Neural cell (in vitro differentiated cells): ENCODE measurements around the gene RIOK1. TPM values are rescaled to one million over a fixed set of nuclear protein-coding genes. Genes with fewer than 3 reads are reported as not detected.

Source experiments
- H2AFZ ChIP-seq: fragments of 200-600, 300-800 bp; sonication (generic), shearing (Covaris generic); 2 replicates; pipeline ENCODE4 v1.6.0; 2014; ENCODE audit warnings: low read depth, mild to moderate bottlenecking, antibody characterized with exemption, low read length, moderate library complexity
- H3F3A ChIP-seq: fragments of 200-600 bp; shearing (Covaris generic); 2 replicates; pipeline ENCODE4 v1.6.1; 2016; ENCODE audit warnings: mild to moderate bottlenecking, moderate library complexity, mixed read lengths, antibody characterized with exemption, low read length; ENCODE audit not compliant: insufficient read depth, poor library complexity, severe bottlenecking
- H3K27ac ChIP-seq: fragments of 200-600, 300-800 bp; sonication (generic), shearing (Covaris generic); 2 replicates; pipeline ENCODE4 v1.5.1; 2014; ENCODE audit warnings: mild to moderate bottlenecking, low read length, moderate library complexity
- H3K27me3 ChIP-seq: fragments of 300-800, 200-600 bp; sonication (generic), shearing (Covaris generic); 2 replicates; pipeline ENCODE4 v1.6.0; 2014; ENCODE audit warnings: mild to moderate bottlenecking, low read depth, low read length, moderate library complexity; ENCODE audit not compliant: insufficient read depth
- H3K36me3 ChIP-seq: fragments of 300-800, 200-600 bp; sonication (generic), shearing (Covaris generic); 2 replicates; pipeline ENCODE4 v1.5.1; 2014; ENCODE audit warnings: mild to moderate bottlenecking, antibody characterized with exemption, low read length, moderate library complexity; ENCODE audit not compliant: insufficient read depth
- H3K4me2 ChIP-seq: fragments of 300-800, 200-600 bp; sonication (generic), shearing (Covaris generic); 2 replicates; pipeline ENCODE4 v1.6.0; 2014; ENCODE audit warnings: mild to moderate bottlenecking, low read length
- H3K4me3 ChIP-seq: fragments of 300-800, 200-600 bp; sonication (generic), shearing (Covaris generic); 2 replicates; pipeline ENCODE4 v1.5.1; 2014; ENCODE audit warnings: mild to moderate bottlenecking, low read length, moderate library complexity
- H3K79me2 ChIP-seq: fragments of 200-600 bp; shearing (Covaris generic); replicated peaks from 2 replicates; pipeline ENCODE4 v1.6.0; 2014; ENCODE audit warnings: mild to moderate bottlenecking, low read length, moderate library complexity; ENCODE audit not compliant: insufficient read depth
- H3K9ac ChIP-seq: fragments of 300-800, 200-600 bp; sonication (generic), shearing (Covaris generic); 2 replicates; pipeline ENCODE4 v1.6.1; 2016; ENCODE audit warnings: mild to moderate bottlenecking, low read length, mixed read lengths
- H3K9me2 ChIP-seq: fragments of 200-600 bp; shearing (Covaris generic); 2 replicates; pipeline ENCODE4 v1.6.1; 2016; ENCODE audit warnings: mild to moderate bottlenecking, low read length, mixed read lengths; ENCODE audit not compliant: insufficient read depth
- H3K9me3 ChIP-seq: fragments of 200-600, 300-800 bp; sonication (generic), shearing (Covaris generic); 2 replicates; pipeline ENCODE4 v1.6.1; 2016; ENCODE audit warnings: mild to moderate bottlenecking, mixed run types, low read length, moderate library complexity, mixed read lengths
- H4K20me1 ChIP-seq: fragments of 200-600 bp; shearing (Covaris generic); 2 replicates; pipeline ENCODE4 v1.6.1; 2016; ENCODE audit warnings: mild to moderate bottlenecking, mixed run types; ENCODE audit not compliant: insufficient read depth
- EP300 ChIP-seq: fragments of 450-650 bp; conservative IDR thresholded peaks from 2 replicates; pipeline ENCODE4 v1.6.1; 2014; ENCODE audit warnings: antibody characterized with exemption, mild to moderate bottlenecking, moderate library complexity; ENCODE audit not compliant: poor library complexity, severe bottlenecking
- EZH2 ChIP-seq: fragments of 200-600, 300-800 bp; shearing (Covaris generic), sonication (generic); IDR thresholded peaks from 2 replicates; pipeline ENCODE4 v1.6.1; 2014; ENCODE audit warnings: antibody characterized with exemption, low read length, borderline replicate concordance, mild to moderate bottlenecking; ENCODE audit not compliant: insufficient read depth, poor library complexity, severe bottlenecking
- MXI1 ChIP-seq: fragments of 450-650 bp; conservative IDR thresholded peaks from 2 replicates; pipeline ENCODE4 v1.6.1; 2014; ENCODE audit warnings: antibody characterized with exemption, mild to moderate bottlenecking; ENCODE audit not compliant: poor library complexity, severe bottlenecking
- POLR2AphosphoS5 ChIP-seq: IDR thresholded peaks from 2 replicates; pipeline ENCODE4 v1.6.1; 2012
- RAD21 ChIP-seq: fragments of 450-650 bp; conservative IDR thresholded peaks from 2 replicates; pipeline ENCODE4 v1.6.1; 2014; ENCODE audit warnings: antibody characterized with exemption, mild to moderate bottlenecking, moderate library complexity
- SMC3 ChIP-seq: fragments of 450-650 bp; conservative IDR thresholded peaks from 2 replicates; pipeline ENCODE4 v1.6.1; 2014; ENCODE audit warnings: antibody characterized with exemption, mild to moderate bottlenecking, moderate library complexity; ENCODE audit not compliant: poor library complexity
- TAF1 ChIP-seq: IDR thresholded peaks from 2 replicates; pipeline ENCODE4 v1.6.1; 2012; ENCODE audit warnings: low read depth
- polyA plus RNA-seq: library from polyadenylated mRNA; depleted of rRNA; stranded (reverse); fragments of >200 nt; gene quantifications from 2 replicates; pipeline ENCODE4 v1.2.3, GENCODE V29; 2014
- TF ChIP-seq, protein P1 (sequence below): IDR thresholded peaks from 2 replicates; pipeline ENCODE4 v1.6.1; 2012; ENCODE audit warnings: borderline replicate concordance
- TF ChIP-seq, protein P2 (sequence below): fragments of 450-650 bp; IDR thresholded peaks from 2 replicates; pipeline ENCODE4 v1.5.1; 2014; ENCODE audit warnings: antibody characterized with exemption, mild to moderate bottlenecking, moderate library complexity; ENCODE audit not compliant: poor library complexity, severe bottlenecking

RIOK1 gene
- polyA plus RNA-seq, 1 donor from 2014 or later, result 27.4 TPM

DNA sequence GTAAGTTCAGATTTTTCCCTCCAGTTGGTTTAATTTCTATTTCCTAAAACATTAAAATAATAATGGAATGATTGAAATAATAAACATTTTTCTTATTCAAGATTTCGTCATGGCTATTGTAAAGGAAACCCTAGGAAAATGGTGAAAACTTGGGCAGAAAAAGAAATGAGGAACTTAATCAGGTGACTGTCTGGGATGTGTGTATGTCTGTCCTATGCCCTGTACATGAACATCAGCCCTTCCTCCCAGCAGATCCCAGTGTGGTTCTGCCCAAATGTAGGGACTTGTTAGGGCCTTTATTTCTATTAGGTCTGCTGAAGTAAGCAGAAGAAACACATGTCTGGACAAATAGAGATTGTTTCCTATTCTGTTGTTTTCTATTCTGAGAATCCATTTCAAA is 13.1 kb downstream of the RIOK1 start:
- no peaks in the 10 kb centered on the region for H3F3A ChIP-seq
- H3K27me3 ChIP-seq, result no peaks in the 10 kb centered on the region
- peaks cover 12% of the 10 kb centered on the region for H3K36me3 ChIP-seq
- H3K27ac ChIP-seq, result no peak overlapping the region
- H3K9ac ChIP-seq, result no peak overlapping the region
- TF ChIP-seq POLR2AphosphoS5 (no peak), EZH2 (no peak), MXI1 (no peak), RAD21 (no peak), TAF1 (no peak), SMC3 (no peak)
- TF ChIP-seq, protein P1, sequence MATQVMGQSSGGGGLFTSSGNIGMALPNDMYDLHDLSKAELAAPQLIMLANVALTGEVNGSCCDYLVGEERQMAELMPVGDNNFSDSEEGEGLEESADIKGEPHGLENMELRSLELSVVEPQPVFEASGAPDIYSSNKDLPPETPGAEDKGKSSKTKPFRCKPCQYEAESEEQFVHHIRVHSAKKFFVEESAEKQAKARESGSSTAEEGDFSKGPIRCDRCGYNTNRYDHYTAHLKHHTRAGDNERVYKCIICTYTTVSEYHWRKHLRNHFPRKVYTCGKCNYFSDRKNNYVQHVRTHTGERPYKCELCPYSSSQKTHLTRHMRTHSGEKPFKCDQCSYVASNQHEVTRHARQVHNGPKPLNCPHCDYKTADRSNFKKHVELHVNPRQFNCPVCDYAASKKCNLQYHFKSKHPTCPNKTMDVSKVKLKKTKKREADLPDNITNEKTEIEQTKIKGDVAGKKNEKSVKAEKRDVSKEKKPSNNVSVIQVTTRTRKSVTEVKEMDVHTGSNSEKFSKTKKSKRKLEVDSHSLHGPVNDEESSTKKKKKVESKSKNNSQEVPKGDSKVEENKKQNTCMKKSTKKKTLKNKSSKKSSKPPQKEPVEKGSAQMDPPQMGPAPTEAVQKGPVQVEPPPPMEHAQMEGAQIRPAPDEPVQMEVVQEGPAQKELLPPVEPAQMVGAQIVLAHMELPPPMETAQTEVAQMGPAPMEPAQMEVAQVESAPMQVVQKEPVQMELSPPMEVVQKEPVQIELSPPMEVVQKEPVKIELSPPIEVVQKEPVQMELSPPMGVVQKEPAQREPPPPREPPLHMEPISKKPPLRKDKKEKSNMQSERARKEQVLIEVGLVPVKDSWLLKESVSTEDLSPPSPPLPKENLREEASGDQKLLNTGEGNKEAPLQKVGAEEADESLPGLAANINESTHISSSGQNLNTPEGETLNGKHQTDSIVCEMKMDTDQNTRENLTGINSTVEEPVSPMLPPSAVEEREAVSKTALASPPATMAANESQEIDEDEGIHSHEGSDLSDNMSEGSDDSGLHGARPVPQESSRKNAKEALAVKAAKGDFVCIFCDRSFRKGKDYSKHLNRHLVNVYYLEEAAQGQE, result no peak
- H2AFZ ChIP-seq, result no peak overlapping the region
- no peak overlapping the region for H3K4me3 ChIP-seq
- H3K4me2 ChIP-seq, result no peak overlapping the region
- H3K9me3 ChIP-seq, result no peaks in the 10 kb centered on the region
- H3K9me2 ChIP-seq, result no peaks in the 10 kb centered on the region
- H3K79me2 ChIP-seq, result no peaks in the 10 kb centered on the region
- H4K20me1 ChIP-seq, result no peaks in the 10 kb centered on the region

DNA sequence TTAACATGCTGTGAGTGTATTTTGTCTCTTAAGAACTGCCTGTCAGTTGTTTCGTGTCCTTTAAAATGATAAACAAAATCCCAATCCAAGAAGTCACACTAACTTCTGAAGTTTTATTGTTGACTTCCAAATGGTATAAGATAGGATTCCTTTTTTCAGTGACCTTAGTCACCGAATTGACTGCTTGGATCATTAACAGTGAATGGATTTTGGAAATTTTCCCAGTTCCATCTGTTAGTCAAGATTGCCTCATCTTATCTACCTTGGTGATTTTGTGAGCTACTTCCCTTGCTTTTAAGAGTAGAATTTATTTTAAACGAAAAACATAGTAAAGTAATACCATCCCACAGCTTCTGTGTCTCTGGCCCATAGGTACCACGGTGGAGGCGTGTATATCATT is 14.9 kb downstream of the RIOK1 start:
- no peaks in the 10 kb centered on the region for H3K9me3 ChIP-seq
- H4K20me1 ChIP-seq, result no peaks in the 10 kb centered on the region
- no peak overlapping the region for H3K27ac ChIP-seq
- no peak overlapping the region for H3K4me3 ChIP-seq
- H3K36me3 ChIP-seq, result peaks cover 12% of the 10 kb centered on the region
- H3K4me2 ChIP-seq, result no peak overlapping the region
- H3K79me2 ChIP-seq, result no peaks in the 10 kb centered on the region
- TF ChIP-seq EP300 (no peak), SMC3 (no peak), EZH2 (no peak), POLR2AphosphoS5 (no peak), RAD21 (no peak), TAF1 (no peak), MXI1 (no peak)
- TF ChIP-seq, protein P1, result no peak
- TF ChIP-seq, protein P2, sequence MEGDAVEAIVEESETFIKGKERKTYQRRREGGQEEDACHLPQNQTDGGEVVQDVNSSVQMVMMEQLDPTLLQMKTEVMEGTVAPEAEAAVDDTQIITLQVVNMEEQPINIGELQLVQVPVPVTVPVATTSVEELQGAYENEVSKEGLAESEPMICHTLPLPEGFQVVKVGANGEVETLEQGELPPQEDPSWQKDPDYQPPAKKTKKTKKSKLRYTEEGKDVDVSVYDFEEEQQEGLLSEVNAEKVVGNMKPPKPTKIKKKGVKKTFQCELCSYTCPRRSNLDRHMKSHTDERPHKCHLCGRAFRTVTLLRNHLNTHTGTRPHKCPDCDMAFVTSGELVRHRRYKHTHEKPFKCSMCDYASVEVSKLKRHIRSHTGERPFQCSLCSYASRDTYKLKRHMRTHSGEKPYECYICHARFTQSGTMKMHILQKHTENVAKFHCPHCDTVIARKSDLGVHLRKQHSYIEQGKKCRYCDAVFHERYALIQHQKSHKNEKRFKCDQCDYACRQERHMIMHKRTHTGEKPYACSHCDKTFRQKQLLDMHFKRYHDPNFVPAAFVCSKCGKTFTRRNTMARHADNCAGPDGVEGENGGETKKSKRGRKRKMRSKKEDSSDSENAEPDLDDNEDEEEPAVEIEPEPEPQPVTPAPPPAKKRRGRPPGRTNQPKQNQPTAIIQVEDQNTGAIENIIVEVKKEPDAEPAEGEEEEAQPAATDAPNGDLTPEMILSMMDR, result no peak
- no peaks in the 10 kb centered on the region for H3K9me2 ChIP-seq
- no peaks in the 10 kb centered on the region for H3F3A ChIP-seq
- H3K27me3 ChIP-seq, result no peaks in the 10 kb centered on the region
- no peak overlapping the region for H2AFZ ChIP-seq
- H3K9ac ChIP-seq, result no peak overlapping the region
